ENCODE data around the gene FAM50B. TPM values are rescaled to one million over a fixed set of nuclear protein-coding genes. Genes with fewer than 3 reads are reported as not detected.

FAM50B gene
- total RNA-seq, 1 experiment from 2014 or later: 3.3 TPM

DNA sequence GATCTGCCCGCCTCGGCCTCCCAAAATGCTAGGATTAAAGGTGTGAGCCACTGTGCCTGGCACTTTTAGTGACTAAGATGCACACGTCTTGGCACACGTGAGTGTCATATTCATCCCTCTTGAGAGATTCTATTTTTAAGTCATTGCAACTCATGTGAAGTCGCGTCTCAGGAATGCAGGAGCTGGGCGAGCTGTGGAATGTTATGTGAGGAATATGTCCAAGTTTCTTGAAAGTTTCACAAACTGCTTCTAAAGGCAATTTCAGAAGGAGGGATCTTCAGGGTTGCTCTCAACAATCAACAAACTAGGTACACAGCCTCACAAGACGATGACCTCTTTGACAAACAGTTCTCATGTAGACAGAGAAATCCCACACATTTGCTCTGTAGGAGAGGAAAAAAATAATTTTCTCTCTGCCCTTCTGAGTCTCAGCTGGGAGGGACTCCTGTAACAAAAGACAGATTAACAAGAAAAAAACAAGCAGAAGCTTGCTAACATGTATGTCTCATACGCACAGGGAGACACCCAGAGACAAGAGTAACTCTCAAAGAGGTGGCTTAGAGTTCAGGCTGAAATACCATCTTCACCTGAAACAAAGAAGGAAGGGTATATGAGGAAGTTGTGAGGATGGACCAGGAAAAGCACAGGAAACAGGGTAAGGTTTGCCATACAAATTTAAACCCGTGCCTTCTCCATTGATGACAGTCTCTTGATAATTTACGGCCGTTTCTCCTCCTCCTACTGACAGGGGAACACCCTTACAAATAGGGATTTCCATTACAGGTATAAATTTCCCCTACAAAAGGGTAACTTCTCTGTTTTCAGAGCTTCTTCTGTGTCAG lies 45.3 kb upstream of the FAM50B start:
- H3K4ac ChIP-seq (ENCODE audit: low read depth, low read length): no peak overlapping the region
- H3K9ac ChIP-seq (ENCODE audit: extremely low read depth, insufficient read length, low read length): no peak overlapping the region
- H4K5ac ChIP-seq (ENCODE audit: insufficient read length, low read depth, low read length): no peak overlapping the region
- no peaks in the 10 kb centered on the region for H3K9me3 Mint-ChIP-seq
- no peak overlapping the region for H2BK12ac ChIP-seq (ENCODE audit: insufficient read length, low read depth, low read length)
- H3K27ac ChIP-seq (ENCODE audit: insufficient read length, low read depth, low read length): no peak overlapping the region
- H3K27me3 Mint-ChIP-seq (ENCODE audit: low read depth): peaks cover 11% of the 10 kb centered on the region
- no peak overlapping the region for H3K56ac ChIP-seq (ENCODE audit: insufficient read length, low read depth, low read length)
- no peak overlapping the region for H3K4me3 Mint-ChIP-seq
- H2BK5ac ChIP-seq (ENCODE audit: insufficient read length, low read length): no peak overlapping the region
- peaks cover 14 to 18% of the 10 kb centered on the region in 2 experiments for H3K4me1 Mint-ChIP-seq
- H3T11ph ChIP-seq (ENCODE audit: low read length): no peak overlapping the region
- peaks cover 2% of the 10 kb centered on the region; the same call in 1 of the 2 replicates for H3K4me1 ChIP-seq (ENCODE audit: insufficient read depth, low read length)
- H3K79me1 ChIP-seq (ENCODE audit: insufficient read depth, low read depth, low read length, poor library complexity, severe bottlenecking): no peaks in the 10 kb centered on the region
- H3K9me3 ChIP-seq (ENCODE audit: control insufficient read depth, low read depth, low read length): no peaks in the 10 kb centered on the region
- H2AFZ ChIP-seq (ENCODE audit: low read length): no peak overlapping the region
- H3K4me2 ChIP-seq (ENCODE audit: insufficient read depth, insufficient read length, low read length): no peak overlapping the region
- no peaks in the 10 kb centered on the region for H3K79me2 ChIP-seq (ENCODE audit: insufficient read depth, low read length)
- no peak overlapping the region for H4K8ac ChIP-seq (replicated peaks; ENCODE audit: insufficient read length, low read depth, low read length)
- H4K20me1 ChIP-seq (ENCODE audit: control insufficient read depth, insufficient read depth, insufficient read length): no peaks in the 10 kb centered on the region
- no peak overlapping the region for H4K91ac ChIP-seq (ENCODE audit: insufficient read length, low read depth, low read length)
- no peak overlapping the region for H3K18ac ChIP-seq (ENCODE audit: insufficient read length, low read depth, low read length)
- no peaks in the 10 kb centered on the region for H3K27me3 ChIP-seq (ENCODE audit: insufficient read depth, low read length)
- no peak overlapping the region for H2BK15ac ChIP-seq (ENCODE audit: low read depth, low read length)
- H3K23me2 ChIP-seq (ENCODE audit: insufficient read length, low read depth, low read length, poor library complexity, severe bottlenecking): no peaks in the 10 kb centered on the region
- no peak overlapping the region for H3K27ac Mint-ChIP-seq
- no peak overlapping the region for H3K14ac ChIP-seq (ENCODE audit: insufficient read depth, low read length)
- no peak overlapping the region for H2BK20ac ChIP-seq (ENCODE audit: low read depth, low read length, poor library complexity, severe bottlenecking)
- no CpG with 5 or more reads among the region's 12 CpGs for WGBS (ENCODE audit: extremely low coverage, insufficient read length, low lambda C conversion rate)
- TF ChIP-seq CTCF (conservative IDR thresholded peaks at IDR 0.05): no peak
- H2BK120ac ChIP-seq (ENCODE audit: low read depth, low read length, poor library complexity, severe bottlenecking): no peak overlapping the region
- DNase-seq: no peak
- H3K36me3 Mint-ChIP-seq (ENCODE audit: insufficient read depth in 1 of 3, low read depth in 3 of 3): no peaks in the 10 kb centered on the region
- H2AK5ac ChIP-seq (ENCODE audit: insufficient read length, low read length): no peak overlapping the region
- no peak overlapping the region for H3K23ac ChIP-seq (ENCODE audit: insufficient read length, low read depth, low read length)
